GM12878 (cell line): ENCODE measurements around the gene CACNA1D. TPM values are rescaled to one million over a fixed set of nuclear protein-coding genes. Genes with fewer than 3 reads are reported as not detected.

Source experiments
- ATF2 ChIP-seq: IDR thresholded peaks from 2 replicates; pipeline ENCODE4 v1.6.1; 2012; ENCODE audit warnings: low read length, inconsistent platforms
- ATF7 ChIP-seq: fragments of 450-650 bp; IDR thresholded peaks from 2 replicates; pipeline ENCODE4 v1.6.1; 2016; ENCODE audit warnings: low read depth, mild to moderate bottlenecking
- BHLHE40 ChIP-seq, 2 experiments: fragments of 450-650 bp in 1 of 2; IDR thresholded peaks; 2 replicates each; pipeline ENCODE4 v1.6.1; 2011 to 2017; ENCODE audit warnings: low read depth in 2 of 2, borderline replicate concordance in 1 of 2, improper control_type of control experiment in 1 of 2, low read length in 1 of 2, mild to moderate bottlenecking in 1 of 2
- CTCF ChIP-seq, 3 experiments: IDR thresholded peaks in 2 of 3; conservative IDR thresholded peaks in 1 of 3; 2 replicates each; pipeline ENCODE4 v1.5.1; 2011; ENCODE audit warnings: low read depth in 3 of 3, low read length in 3 of 3, mild to moderate bottlenecking in 3 of 3, control low read depth in 2 of 3, moderate library complexity in 2 of 3, inconsistent platforms in 1 of 3, mixed read lengths in 1 of 3; ENCODE audit not compliant: control insufficient read depth in 2 of 3, insufficient read depth in 1 of 3; ENCODE audit errors: extremely low read depth in 1 of 3
- HSF1 ChIP-seq: fragments of 150-350 bp; IDR thresholded peaks from 2 replicates; pipeline ENCODE4 v1.6.1; 2014; ENCODE audit warnings: mild to moderate bottlenecking, low read depth, low read length
- MYB ChIP-seq: fragments of 150-350 bp; IDR thresholded peaks from 2 replicates; pipeline ENCODE4 v1.6.1; 2014; ENCODE audit warnings: mild to moderate bottlenecking, low read depth, low read length, borderline replicate concordance
- RAD21 ChIP-seq: IDR thresholded peaks from 2 replicates; pipeline ENCODE4 v1.6.1; 2011; ENCODE audit warnings: mild to moderate bottlenecking, low read depth, low read length, moderate library complexity; ENCODE audit not compliant: insufficient read depth
- TCF3 ChIP-seq: IDR thresholded peaks from 2 replicates; pipeline ENCODE4 v1.6.1; 2012; ENCODE audit warnings: low read depth, mild to moderate bottlenecking, low read length, borderline replicate concordance; ENCODE audit not compliant: insufficient read depth
- polyA plus RNA-seq, 11 experiments: library from polyadenylated mRNA; depleted of rRNA in 4 of 11; unstranded in 6 of 11; stranded (reverse) in 5 of 11; fragments of >200 nt; fragmentation: Nextera tagmentation in 4 of 11; fragmentation: Illumina TruSeq in 1 of 11; extraction: Ambion mirVana in 4 of 11; extraction: Trizol in 1 of 11; gene quantifications; 1 replicate in 1 of 11; 2 replicates in 10 of 11; pipeline versions ENCODE4 v1.2.1 to v1.2.3, GENCODE V29; 2011 to 2016; ENCODE audit warnings: inconsistent platforms in 2 of 11, missing spikeins in 2 of 11, low read depth in 1 of 11
- total RNA-seq, 4 experiments: library from RNA; depleted of rRNA in 3 of 4; stranded (reverse); fragments of >200 nt in 3 of 4; fragmentation: Illumina TruSeq in 1 of 4; extraction: Trizol in 1 of 4; gene quantifications; 2 replicates each; pipeline versions ENCODE4 v1.2.1 to v1.2.3, GENCODE V29; 2013 to 2021

Gene CACNA1D
- total and polyA plus RNA-seq, 10 of the 15 experiments (the other 5 are each of a cell fraction or from before 2014, with no cell fraction given) = 0.21 to 24.4 (median 1.6) TPM

GRCh38 chr3:53812434-53812833, 318.0 kb downstream of the CACNA1D start (continued):
- TF ChIP-seq BHLHE40 (IDR thresholded peaks at IDR 0.05; ENCODE audit: borderline replicate concordance in 1 of 2, low read depth in 2 of 2, low read length in 1 of 2) = no peak
- TF ChIP-seq HSF1 = no peak
- no peak for TF ChIP-seq ATF2
- no peak for TF ChIP-seq ATF7
- TF ChIP-seq MYB = no peak
- TF ChIP-seq RAD21 = 0 out of 2 replicates have a peak, but pooled peaks have one; percentile 8
- peak in 2 of 3 experiments; percentile 17 to 20; a peak in 2 of 6 replicates for TF ChIP-seq CTCF (IDR thresholded peaks at IDR 0.05 in 2 of 3, conservative IDR thresholded peaks at IDR 0.05 in 1 of 3; ENCODE audit: control insufficient read depth in 2 of 3, extremely low read depth in 1 of 3, insufficient read depth in 1 of 3, low read depth in 3 of 3, low read length in 3 of 3)
- no peak for TF ChIP-seq TCF3
